Smooth muscle cell (in vitro differentiated cells): ENCODE data around the gene PLEKHM3. TPM values are rescaled to one million over a fixed set of nuclear protein-coding genes. Genes with fewer than 3 reads are reported as not detected.

ENCODE experiments used
- DNase-seq: peaks from one replicate; lab custom pipeline; 2025; ENCODE audit not compliant: unreplicated experiment; lab: John Stamatoyannopoulos, UW
- H2AFZ ChIP-seq: fragments of 200-600 bp; sonication (generic); 2 replicates; pipeline ENCODE4 v1.6.0; 2016; ENCODE audit warnings: antibody characterized with exemption, low read depth, mild to moderate bottlenecking
- H3F3A ChIP-seq: fragments of 200-600 bp; sonication (generic); 2 replicates; pipeline ENCODE4 v1.6.0; 2017; ENCODE audit warnings: antibody characterized with exemption, low read depth
- H3K27ac ChIP-seq: fragments of 200-600 bp; sonication (generic); 2 replicates; pipeline ENCODE4 v1.5.1; 2016; ENCODE audit warnings: low read depth, mild to moderate bottlenecking
- H3K27me3 ChIP-seq: fragments of 200-600 bp; sonication (generic); 2 replicates; pipeline ENCODE4 v1.6.1; 2016; ENCODE audit warnings: low read depth, mild to moderate bottlenecking
- H3K36me3 ChIP-seq: fragments of 200-600 bp; sonication (generic); 2 replicates; pipeline ENCODE4 v1.5.1; 2016; ENCODE audit warnings: low read depth
- H3K4me1 ChIP-seq: fragments of 200-600 bp; sonication (generic); 2 replicates; pipeline ENCODE4 v1.5.1; 2016; ENCODE audit warnings: low read depth
- H3K4me2 ChIP-seq: fragments of 200-600 bp; sonication (generic); 2 replicates; pipeline ENCODE4 v1.6.0; 2016; ENCODE audit warnings: mild to moderate bottlenecking
- H3K4me3 ChIP-seq: fragments of 200-600 bp; sonication (generic); 2 replicates; pipeline ENCODE4 v1.5.1; 2016; ENCODE audit warnings: mild to moderate bottlenecking
- H3K79me2 ChIP-seq: fragments of 200-600 bp; sonication (generic); 2 replicates; pipeline ENCODE4 v1.6.0; 2016; ENCODE audit warnings: low read depth, mild to moderate bottlenecking
- H3K9ac ChIP-seq: fragments of 200-600 bp; sonication (generic); 2 replicates; pipeline ENCODE4 v1.6.0; 2016; ENCODE audit warnings: low read depth
- H3K9me3 ChIP-seq: fragments of 200-600 bp; sonication (generic); replicated peaks from 2 replicates; pipeline ENCODE4 v1.5.1; 2016; ENCODE audit warnings: low read depth
- H4K20me1 ChIP-seq: fragments of 200-600 bp; sonication (generic); 2 replicates; pipeline ENCODE4 v1.6.0; 2016; ENCODE audit warnings: low read depth
- CTCF ChIP-seq: fragments of 200-600 bp; sonication (generic); IDR thresholded peaks from 2 replicates; pipeline ENCODE4 v1.5.1; 2017; ENCODE audit warnings: borderline replicate concordance, mild to moderate bottlenecking, antibody characterized with exemption; ENCODE audit not compliant: insufficient read depth, poor library complexity, severe bottlenecking
- WGBS: methylation state at CpG from one replicate; pipeline ENCODE4 v1.1.7; 2016; ENCODE audit warnings: low lambda C conversion rate; 5-methylcytosine and 5-hydroxymethylcytosine counted together
- polyA plus RNA-seq: library from polyadenylated mRNA; unstranded; fragments of >200 nt; fragmentation: Nextera tagmentation; extraction: Ambion mirVana; gene quantifications from 2 replicates; pipeline ENCODE4 v1.2.1, GENCODE V29; 2016
- total RNA-seq: library from RNA; depleted of rRNA; stranded (reverse); fragments of >200 nt; gene quantifications from 2 replicates; pipeline ENCODE4 v1.2.3, GENCODE V29; 2014

The PLEKHM3 gene
- total and polyA plus RNA-seq, 2 experiments from 2014 or later: 3.8 to 10.3 TPM

DNA sequence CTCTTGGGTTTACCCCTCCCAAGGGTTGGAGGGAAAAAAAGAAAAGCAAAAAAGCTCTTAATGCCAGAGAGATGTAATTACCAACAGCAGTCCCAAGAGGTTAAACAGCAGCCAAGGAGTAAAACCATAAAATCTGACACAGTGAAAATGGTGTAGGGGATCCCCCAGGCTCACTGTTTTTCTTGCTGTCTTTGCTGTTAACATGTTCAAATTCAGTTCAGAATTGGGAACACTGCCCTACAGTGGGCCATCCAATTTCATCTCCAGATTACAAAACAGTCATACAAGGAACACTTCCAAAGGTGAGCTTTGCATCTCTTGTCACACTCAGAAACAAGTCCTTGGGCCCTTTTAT lies 54.5 kb downstream of the PLEKHM3 start:
- Histone ChIP-seq H3K27me3 (no peaks in the 10 kb centered on the region), H3K79me2 (no peaks in the 10 kb centered on the region), H3K4me1 (peaks cover 51% of the 10 kb centered on the region), H3K36me3 (no peaks in the 10 kb centered on the region), H3K27ac (no peak overlapping the region), H4K20me1 (peaks cover 28% of the 10 kb centered on the region), H3K4me3 (no peak overlapping the region), H3K4me2 (no peak overlapping the region), H3K9me3 (no peaks in the 10 kb centered on the region), H3K9ac (no peak overlapping the region), H2AFZ (no peak overlapping the region), H3F3A (no peaks in the 10 kb centered on the region)
- no peak for DNase-seq
- TF ChIP-seq CTCF: no peak

GRCh38 chr2:207970147-207970825 lies 55.0 kb downstream of the PLEKHM3 start:
- H3K9ac ChIP-seq: no peak overlapping the region
- H2AFZ ChIP-seq: no peak overlapping the region
- no peaks in the 10 kb centered on the region for H3K36me3 ChIP-seq
- TF ChIP-seq CTCF: no peak
- H3K4me2 ChIP-seq: no peak overlapping the region
- peaks cover 56% of the 10 kb centered on the region for H3K4me1 ChIP-seq
- H3K27me3 ChIP-seq: no peaks in the 10 kb centered on the region
- no peaks in the 10 kb centered on the region for H3F3A ChIP-seq
- H3K27ac ChIP-seq: no peak overlapping the region
- peaks cover 28% of the 10 kb centered on the region for H4K20me1 ChIP-seq
- no peaks in the 10 kb centered on the region for H3K9me3 ChIP-seq
- no peaks in the 10 kb centered on the region for H3K79me2 ChIP-seq
- no peak overlapping the region for H3K4me3 ChIP-seq
- no peak for DNase-seq
- 22% methylated on average over 3 of the region's 3 CpGs for WGBS

GRCh38 chr2:207969249-207969648 lies 56.1 kb downstream of the PLEKHM3 start:
- Histone ChIP-seq H3K4me3 (no peak overlapping the region), H3K9me3 (no peaks in the 10 kb centered on the region), H3K4me1 (peaks cover 67% of the 10 kb centered on the region), H3F3A (no peaks in the 10 kb centered on the region), H3K27ac (no peak overlapping the region), H4K20me1 (peaks cover 28% of the 10 kb centered on the region), H3K4me2 (no peak overlapping the region), H3K79me2 (no peaks in the 10 kb centered on the region), H2AFZ (no peak overlapping the region), H3K36me3 (no peaks in the 10 kb centered on the region), H3K27me3 (no peaks in the 10 kb centered on the region), H3K9ac (no peak overlapping the region)
- no peak for DNase-seq
- TF ChIP-seq CTCF: no peak
- 94% methylated on average over 2 of the region's 2 CpGs for WGBS

DNA sequence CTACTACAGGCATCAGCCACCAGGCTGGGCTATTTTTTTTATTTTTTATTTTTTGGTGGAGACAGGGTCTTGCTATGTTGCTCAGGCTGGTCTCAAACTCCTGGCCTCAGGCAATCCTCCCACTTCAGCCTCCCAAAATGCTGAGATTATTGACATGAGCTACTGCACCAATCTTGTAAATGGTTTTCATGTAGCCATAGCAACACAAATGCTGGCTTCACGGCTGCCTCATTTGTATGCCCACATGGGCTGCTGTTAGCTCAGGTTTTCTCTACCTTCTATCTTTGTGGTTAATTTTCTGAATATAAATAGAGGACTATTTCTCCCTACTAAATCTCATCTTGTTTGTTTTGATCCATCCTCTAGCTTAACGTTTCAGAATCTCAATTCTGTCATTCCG lies 58.2 kb downstream of the PLEKHM3 start:
- DNase-seq: no peak
- no peak overlapping the region for H3K27ac ChIP-seq
- H3K36me3 ChIP-seq: no peaks in the 10 kb centered on the region
- H3K4me1 ChIP-seq: peaks cover 61% of the 10 kb centered on the region
- H3K27me3 ChIP-seq: no peaks in the 10 kb centered on the region
- no peak overlapping the region for H3K4me2 ChIP-seq
- 87% methylated on average over 3 of the region's 3 CpGs for WGBS
- H2AFZ ChIP-seq: no peak overlapping the region
- H4K20me1 ChIP-seq: peaks cover 28% of the 10 kb centered on the region
- no peak overlapping the region for H3K4me3 ChIP-seq
- no peaks in the 10 kb centered on the region for H3K9me3 ChIP-seq
- no peak overlapping the region for H3K9ac ChIP-seq
- no peaks in the 10 kb centered on the region for H3F3A ChIP-seq
- no peak for TF ChIP-seq CTCF
- H3K79me2 ChIP-seq: no peaks in the 10 kb centered on the region
